OCI-LY1 (cell line): ENCODE measurements around the gene RADIL.

Experiments used
- H2AFZ ChIP-seq: fragments of 200-600 bp; sonication (generic), shearing (Covaris generic); 2 replicates; pipeline ENCODE4 v1.6.0; 2014; ENCODE audit warnings: antibody characterized with exemption, mild to moderate bottlenecking, low read length
- H3F3A ChIP-seq: fragments of 200-600 bp; sonication (generic), shearing (Covaris generic); 2 replicates; pipeline ENCODE4 v1.6.0; 2014; ENCODE audit warnings: mild to moderate bottlenecking, antibody characterized with exemption, low read length, moderate library complexity; ENCODE audit not compliant: insufficient read depth
- H3K27ac ChIP-seq: fragments of 200-600 bp; sonication (generic); 2 replicates; pipeline ENCODE4 v1.5.1; 2014; ENCODE audit warnings: low read length, mixed run types, mild to moderate bottlenecking, low read depth; ENCODE audit not compliant: poor library complexity, severe bottlenecking
- H3K27me3 ChIP-seq: fragments of 200-600 bp; sonication (generic); 2 replicates; pipeline ENCODE4 v1.6.0; 2014; ENCODE audit warnings: antibody characterized with exemption, mild to moderate bottlenecking, low read length, moderate library complexity; ENCODE audit not compliant: insufficient read depth
- H3K36me3 ChIP-seq: fragments of 200-600 bp; sonication (generic); 2 replicates; pipeline ENCODE4 v1.6.1; 2014; ENCODE audit warnings: mild to moderate bottlenecking, antibody characterized with exemption, low read length, moderate library complexity, mixed read lengths; ENCODE audit not compliant: insufficient read depth
- H3K4me1 ChIP-seq: fragments of 200-600 bp; sonication (generic); 2 replicates; pipeline ENCODE4 v1.5.1; 2014; ENCODE audit warnings: mild to moderate bottlenecking, low read length, moderate library complexity; ENCODE audit not compliant: insufficient read depth, severe bottlenecking
- H3K4me2 ChIP-seq: fragments of 200-600 bp; sonication (generic), shearing (Covaris generic); 2 replicates; pipeline ENCODE4 v1.6.1; 2014; ENCODE audit warnings: low read length
- H3K4me3 ChIP-seq: fragments of 200-600 bp; sonication (generic); 2 replicates; pipeline ENCODE4 v1.5.1; 2014; ENCODE audit warnings: low read length, low read depth, mild to moderate bottlenecking, mixed read lengths; ENCODE audit not compliant: poor library complexity, severe bottlenecking
- H3K79me2 ChIP-seq: fragments of 200-600 bp; shearing (Covaris generic); 2 replicates; pipeline ENCODE4 v1.6.1; 2016; ENCODE audit warnings: mixed run types, low read length, mixed read lengths; ENCODE audit not compliant: insufficient read depth
- H3K9ac ChIP-seq: fragments of 200-600 bp; sonication (generic), shearing (Covaris generic); 2 replicates; pipeline ENCODE4 v1.6.1; 2014; ENCODE audit warnings: mild to moderate bottlenecking, low read length, mixed read lengths
- H3K9me2 ChIP-seq: fragments of 200-600 bp; sonication (generic), shearing (Covaris generic); 2 replicates; pipeline ENCODE4 v1.6.1; 2014; ENCODE audit warnings: low read depth, mild to moderate bottlenecking, low read length, mixed read lengths
- H3K9me3 ChIP-seq: fragments of 200-600 bp; shearing (Covaris generic); 2 replicates; pipeline ENCODE4 v1.6.1; 2014; ENCODE audit warnings: low read length, mixed read lengths
- H4K20me1 ChIP-seq: fragments of 200-600 bp; sonication (generic), shearing (Covaris generic); 2 replicates; pipeline ENCODE4 v1.6.0; 2016; ENCODE audit warnings: mild to moderate bottlenecking, low read length; ENCODE audit not compliant: insufficient read depth
- EZH2 ChIP-seq: fragments of 200-600 bp; sonication (generic), shearing (Covaris generic); IDR thresholded peaks from 2 replicates; pipeline ENCODE4 v1.8.0; 2017; ENCODE audit warnings: borderline replicate concordance, mixed run types, mild to moderate bottlenecking, antibody characterized with exemption, low read length, moderate library complexity, mixed read lengths
- TF ChIP-seq, protein P1 (sequence below): fragments of 200-600 bp; sonication (generic), shearing (Covaris generic); IDR thresholded peaks from 2 replicates; pipeline ENCODE4 v1.5.1; 2017; ENCODE audit warnings: mild to moderate bottlenecking, antibody characterized with exemption, low read length, moderate library complexity, mixed read lengths

Gene RADIL

DNA sequence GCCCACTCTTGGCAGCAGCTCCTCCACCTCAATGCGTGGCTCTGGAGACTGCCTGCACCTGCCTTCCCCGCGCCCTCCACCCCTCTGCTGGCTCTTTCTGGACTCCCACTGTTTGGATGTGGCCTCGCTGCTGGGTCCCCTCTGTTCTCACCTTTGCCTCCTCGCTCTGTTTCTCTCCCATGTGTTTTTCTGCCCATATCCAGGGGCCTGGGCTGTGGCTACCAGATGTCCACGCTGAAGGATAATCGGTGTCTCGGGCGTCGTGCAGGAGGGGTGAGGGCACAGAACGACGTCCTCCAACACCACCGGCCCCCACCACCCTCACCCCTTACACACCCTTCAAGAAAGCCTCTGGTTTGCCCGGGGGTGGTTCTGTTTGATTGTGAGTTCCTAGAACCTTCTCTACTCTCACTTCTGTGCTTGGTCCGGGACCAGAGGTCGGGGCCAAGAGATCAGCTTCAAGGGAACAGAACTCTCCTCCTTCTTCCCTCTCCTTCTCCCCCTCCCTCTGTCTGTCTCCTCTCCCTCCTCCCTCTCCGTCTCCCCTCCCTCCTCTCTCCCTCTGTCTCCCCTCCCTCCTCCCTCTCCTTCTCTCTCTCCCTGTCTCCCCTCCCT is 76.4 kb downstream of the RADIL start:
- Histone ChIP-seq H3K9ac (no peak overlapping the region), H3K9me3 (no peaks in the 10 kb centered on the region), H2AFZ (no peak overlapping the region), H3K27me3 (no peaks in the 10 kb centered on the region), H3F3A (no peaks in the 10 kb centered on the region), H3K4me2 (no peak overlapping the region), H3K9me2 (no peaks in the 10 kb centered on the region), H3K27ac (no peak overlapping the region), H3K79me2 (no peaks in the 10 kb centered on the region), H3K4me3 (no peak overlapping the region), H3K4me1 (no peaks in the 10 kb centered on the region), H3K36me3 (no peaks in the 10 kb centered on the region), H4K20me1 (no peaks in the 10 kb centered on the region)
- TF ChIP-seq, protein P1, sequence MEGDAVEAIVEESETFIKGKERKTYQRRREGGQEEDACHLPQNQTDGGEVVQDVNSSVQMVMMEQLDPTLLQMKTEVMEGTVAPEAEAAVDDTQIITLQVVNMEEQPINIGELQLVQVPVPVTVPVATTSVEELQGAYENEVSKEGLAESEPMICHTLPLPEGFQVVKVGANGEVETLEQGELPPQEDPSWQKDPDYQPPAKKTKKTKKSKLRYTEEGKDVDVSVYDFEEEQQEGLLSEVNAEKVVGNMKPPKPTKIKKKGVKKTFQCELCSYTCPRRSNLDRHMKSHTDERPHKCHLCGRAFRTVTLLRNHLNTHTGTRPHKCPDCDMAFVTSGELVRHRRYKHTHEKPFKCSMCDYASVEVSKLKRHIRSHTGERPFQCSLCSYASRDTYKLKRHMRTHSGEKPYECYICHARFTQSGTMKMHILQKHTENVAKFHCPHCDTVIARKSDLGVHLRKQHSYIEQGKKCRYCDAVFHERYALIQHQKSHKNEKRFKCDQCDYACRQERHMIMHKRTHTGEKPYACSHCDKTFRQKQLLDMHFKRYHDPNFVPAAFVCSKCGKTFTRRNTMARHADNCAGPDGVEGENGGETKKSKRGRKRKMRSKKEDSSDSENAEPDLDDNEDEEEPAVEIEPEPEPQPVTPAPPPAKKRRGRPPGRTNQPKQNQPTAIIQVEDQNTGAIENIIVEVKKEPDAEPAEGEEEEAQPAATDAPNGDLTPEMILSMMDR, result no peak
- TF ChIP-seq EZH2, result no peak

- TF ChIP-seq EZH2, result no peak
- TF ChIP-seq, protein P1, result no peak
- Histone ChIP-seq H3K9ac (no peak overlapping the region), H3K9me2 (no peaks in the 10 kb centered on the region), H3K4me1 (no peaks in the 10 kb centered on the region), H3K27me3 (0 out of 2 replicates have a peak, but pooled peaks cover 2% of the 10 kb centered on the region), H3K4me3 (no peak overlapping the region), H3K9me3 (no peaks in the 10 kb centered on the region), H3K79me2 (no peaks in the 10 kb centered on the region), H2AFZ (no peak overlapping the region), H4K20me1 (no peaks in the 10 kb centered on the region), H3F3A (no peaks in the 10 kb centered on the region), H3K27ac (no peak overlapping the region), H3K4me2 (no peak overlapping the region), H3K36me3 (no peaks in the 10 kb centered on the region)
These were observed 77.6 kb downstream of the RADIL start for GRCh38 chr7:4805984-4806300.

- Histone ChIP-seq H2AFZ (no peak overlapping the region), H3K9me2 (no peaks in the 10 kb centered on the region), H3K4me3 (no peak overlapping the region), H3K4me1 (no peaks in the 10 kb centered on the region), H3K27ac (no peak overlapping the region), H4K20me1 (no peaks in the 10 kb centered on the region), H3F3A (no peaks in the 10 kb centered on the region), H3K36me3 (no peaks in the 10 kb centered on the region), H3K79me2 (no peaks in the 10 kb centered on the region), H3K9me3 (no peaks in the 10 kb centered on the region), H3K9ac (no peak overlapping the region), H3K27me3 (0 out of 2 replicates have a peak, but pooled peaks cover 4% of the 10 kb centered on the region), H3K4me2 (no peak overlapping the region)
- TF ChIP-seq, protein P1, result no peak
- TF ChIP-seq EZH2, result no peak
These were observed 78.2 kb downstream of the RADIL start for GRCh38 chr7:4805110-4805983.
